ENCODE results near the gene RNF212.
"Not testable (repeated sequence)": the region's sequence is repeated elsewhere in the genome, so short reads cannot be mapped to it uniquely, and the experiment has no call there.

GRCh38 chr4:1055243-1055701 is 58.1 kb downstream of the RNF212 start:
- not testable (repeated sequence) for TF ChIP-seq EZH2 (IDR thresholded peaks at IDR 0.05); POLR2AphosphoS5 (IDR thresholded peaks at IDR 0.05; ENCODE audit: borderline replicate concordance, low read depth, low read length); FOXP2 (optimal IDR thresholded peaks at IDR 0.05; ENCODE audit: control extremely low read depth, extremely low read length, insufficient read depth)

Data from SK-N-MC (cell line).